OCI-LY1 (cell line): ENCODE data around the gene ZSCAN5A.

Experiments used
- H2AFZ ChIP-seq: fragments of 200-600 bp; sonication (generic), shearing (Covaris generic); 2 replicates; pipeline ENCODE4 v1.6.0; 2014; ENCODE audit warnings: antibody characterized with exemption, mild to moderate bottlenecking, low read length
- H3F3A ChIP-seq: fragments of 200-600 bp; sonication (generic), shearing (Covaris generic); 2 replicates; pipeline ENCODE4 v1.6.0; 2014; ENCODE audit warnings: mild to moderate bottlenecking, antibody characterized with exemption, low read length, moderate library complexity; ENCODE audit not compliant: insufficient read depth
- H3K27ac ChIP-seq: fragments of 200-600 bp; sonication (generic); 2 replicates; pipeline ENCODE4 v1.5.1; 2014; ENCODE audit warnings: low read length, mixed run types, mild to moderate bottlenecking, low read depth; ENCODE audit not compliant: poor library complexity, severe bottlenecking
- H3K27me3 ChIP-seq: fragments of 200-600 bp; sonication (generic); 2 replicates; pipeline ENCODE4 v1.6.0; 2014; ENCODE audit warnings: antibody characterized with exemption, mild to moderate bottlenecking, low read length, moderate library complexity; ENCODE audit not compliant: insufficient read depth
- H3K36me3 ChIP-seq: fragments of 200-600 bp; sonication (generic); 2 replicates; pipeline ENCODE4 v1.6.1; 2014; ENCODE audit warnings: mild to moderate bottlenecking, antibody characterized with exemption, low read length, moderate library complexity, mixed read lengths; ENCODE audit not compliant: insufficient read depth
- H3K4me1 ChIP-seq: fragments of 200-600 bp; sonication (generic); 2 replicates; pipeline ENCODE4 v1.5.1; 2014; ENCODE audit warnings: mild to moderate bottlenecking, low read length, moderate library complexity; ENCODE audit not compliant: insufficient read depth, severe bottlenecking
- H3K4me2 ChIP-seq: fragments of 200-600 bp; sonication (generic), shearing (Covaris generic); 2 replicates; pipeline ENCODE4 v1.6.1; 2014; ENCODE audit warnings: low read length
- H3K4me3 ChIP-seq: fragments of 200-600 bp; sonication (generic); 2 replicates; pipeline ENCODE4 v1.5.1; 2014; ENCODE audit warnings: low read length, low read depth, mild to moderate bottlenecking, mixed read lengths; ENCODE audit not compliant: poor library complexity, severe bottlenecking
- H3K79me2 ChIP-seq: fragments of 200-600 bp; shearing (Covaris generic); 2 replicates; pipeline ENCODE4 v1.6.1; 2016; ENCODE audit warnings: mixed run types, low read length, mixed read lengths; ENCODE audit not compliant: insufficient read depth
- H3K9ac ChIP-seq: fragments of 200-600 bp; sonication (generic), shearing (Covaris generic); 2 replicates; pipeline ENCODE4 v1.6.1; 2014; ENCODE audit warnings: mild to moderate bottlenecking, low read length, mixed read lengths
- H3K9me2 ChIP-seq: fragments of 200-600 bp; sonication (generic), shearing (Covaris generic); 2 replicates; pipeline ENCODE4 v1.6.1; 2014; ENCODE audit warnings: low read depth, mild to moderate bottlenecking, low read length, mixed read lengths
- H3K9me3 ChIP-seq: fragments of 200-600 bp; shearing (Covaris generic); 2 replicates; pipeline ENCODE4 v1.6.1; 2014; ENCODE audit warnings: low read length, mixed read lengths
- H4K20me1 ChIP-seq: fragments of 200-600 bp; sonication (generic), shearing (Covaris generic); 2 replicates; pipeline ENCODE4 v1.6.0; 2016; ENCODE audit warnings: mild to moderate bottlenecking, low read length; ENCODE audit not compliant: insufficient read depth
- CTCF ChIP-seq: fragments of 200-600 bp; sonication (generic), shearing (Covaris generic); IDR thresholded peaks from 2 replicates; pipeline ENCODE4 v1.5.1; 2017; ENCODE audit warnings: mild to moderate bottlenecking, antibody characterized with exemption, low read length, moderate library complexity, mixed read lengths
- EZH2 ChIP-seq: fragments of 200-600 bp; sonication (generic), shearing (Covaris generic); IDR thresholded peaks from 2 replicates; pipeline ENCODE4 v1.8.0; 2017; ENCODE audit warnings: borderline replicate concordance, mixed run types, mild to moderate bottlenecking, antibody characterized with exemption, low read length, moderate library complexity, mixed read lengths

The ZSCAN5A gene

GRCh38 chr19:56174550-56174949 lies 140.1 kb downstream of the ZSCAN5A start:
- no peaks in the 10 kb centered on the region for H3F3A ChIP-seq
- H3K9me3 ChIP-seq = no peaks in the 10 kb centered on the region
- no peak overlapping the region for H3K27ac ChIP-seq
- no peaks in the 10 kb centered on the region for H3K36me3 ChIP-seq
- H3K4me3 ChIP-seq = no peak overlapping the region
- H4K20me1 ChIP-seq = no peaks in the 10 kb centered on the region
- no peaks in the 10 kb centered on the region for H3K4me1 ChIP-seq
- H3K4me2 ChIP-seq = no peak overlapping the region
- H3K79me2 ChIP-seq = no peaks in the 10 kb centered on the region
- 0 out of 2 replicates have a peak, but pooled peaks cover 5% of the 10 kb centered on the region for H3K27me3 ChIP-seq
- H3K9ac ChIP-seq = no peak overlapping the region
- no peak overlapping the region for H2AFZ ChIP-seq
- TF ChIP-seq CTCF (no peak), EZH2 (no peak)
- H3K9me2 ChIP-seq = no peaks in the 10 kb centered on the region

- H2AFZ ChIP-seq = no peak overlapping the region
- no peaks in the 10 kb centered on the region for H3F3A ChIP-seq
- TF ChIP-seq CTCF = no peak
- TF ChIP-seq EZH2 = no peak
- no peak overlapping the region for H3K4me3 ChIP-seq
- no peaks in the 10 kb centered on the region for H3K36me3 ChIP-seq
- no peaks in the 10 kb centered on the region for H3K9me2 ChIP-seq
- no peak overlapping the region for H3K9ac ChIP-seq
- H3K4me2 ChIP-seq = no peak overlapping the region
- H4K20me1 ChIP-seq = no peaks in the 10 kb centered on the region
- H3K27me3 ChIP-seq = 0 out of 2 replicates have a peak, but pooled peaks cover 5% of the 10 kb centered on the region
- H3K4me1 ChIP-seq = no peaks in the 10 kb centered on the region
- H3K27ac ChIP-seq = no peak overlapping the region
- H3K9me3 ChIP-seq = no peaks in the 10 kb centered on the region
- H3K79me2 ChIP-seq = no peaks in the 10 kb centered on the region
Measured at GRCh38 chr19:56174086-56174485, 140.6 kb downstream of the ZSCAN5A start.
